Tibial nerve (tissue), 4 donors: Measurements from ENCODE around the gene DENND1A.

Source experiments
- CTCF ChIP-seq, 5 experiments: fragments of 200-600 bp in 3 of 5; fragments of 450-650 bp in 2 of 5; sonication (generic) in 3 of 5; IDR thresholded peaks; one replicate each; pipeline ENCODE4 v1.5.1; 2016 to 2019; ENCODE audit warnings: antibody characterized with exemption in 5 of 5, mild to moderate bottlenecking in 3 of 5, moderate library complexity in 2 of 5
- EP300 ChIP-seq, 2 donors: sonication (generic); formaldehyde crosslinking; IDR thresholded peaks; one replicate each; pipeline ENCODE4 v1.6.1; 2017; ENCODE audit warnings: antibody characterized with exemption in 2 of 2, mild to moderate bottlenecking in 1 of 2

- TF ChIP-seq CTCF (IDR thresholded peaks at IDR 0.05), result no peak
- TF ChIP-seq EP300 (IDR thresholded peaks at IDR 0.05), result no peak
Measured at GRCh38 chr9:123947326-123947725, 17.4 kb upstream of the DENND1A start.
